SK-N-SH (cell line): Measurements from ENCODE around the gene VARS1. TPM values are rescaled to one million over a fixed set of nuclear protein-coding genes. Genes with fewer than 3 reads are reported as not detected.
A peak's percentile ranks its signal among the peaks of the same experiment; 100 is the strongest.

ENCODE experiments used
- CTCF ChIA-PET: fragments of 300-600, 350-600 bp; formaldehyde crosslinking; extraction: SDS; loops from one replicate; lab custom pipeline; 2021; lab: Yijun Ruan, JAX
- POLR2A ChIA-PET: fragments of 350-600 bp; sonication (Branson Sonifier 250); formaldehyde crosslinking; extraction: SDS; loops from one replicate; lab custom pipeline; 2020; ENCODE audit warnings: antibody characterized with exemption, inconsistent platforms; lab: Yijun Ruan, JAX
- DNase-seq: peaks from one replicate; pipeline ENCODE4 v3.0.0; 2012
- H2AFZ ChIP-seq: fragments of 200-600 bp; sonication (generic); 2 replicates; pipeline ENCODE4 v1.8.1; 2016; ENCODE audit warnings: antibody characterized with exemption, mild to moderate bottlenecking, low read depth
- H3F3A ChIP-seq: fragments of 200-600 bp; sonication (generic); replicated peaks from 2 replicates; pipeline ENCODE3; 2016; ENCODE audit warnings: antibody characterized with exemption, mild to moderate bottlenecking; ENCODE audit not compliant: insufficient read depth
- H3K27ac ChIP-seq, 2 experiments: fragments of 200-500 bp in 1 of 2; fragments of 200-600 bp in 1 of 2; sonication (Bioruptor generic) in 1 of 2; sonication (generic), shearing (Covaris generic) in 1 of 2; 2 replicates each; pipeline versions ENCODE4 v1.5.1 to v1.6.1; 2014 to 2016; ENCODE audit warnings: low read depth in 2 of 2, inconsistent platforms in 1 of 2, low read length in 1 of 2, mild to moderate bottlenecking in 1 of 2, mixed read lengths in 1 of 2
- H3K27me3 ChIP-seq: fragments of 200-600 bp; sonication (generic), shearing (Covaris generic); 2 replicates; pipeline ENCODE4 v1.6.1; 2016; ENCODE audit warnings: mixed run types; ENCODE audit not compliant: insufficient read depth
- H3K36me3 ChIP-seq, 2 experiments: fragments of 200-500 bp in 1 of 2; fragments of 200-600 bp in 1 of 2; sonication (Bioruptor generic) in 1 of 2; sonication (generic) in 1 of 2; replicated peaks in 1 of 2; 2 replicates each; pipeline versions ENCODE3 to v1.5.1; 2014 to 2016; ENCODE audit warnings: low read length in 1 of 2, mild to moderate bottlenecking in 1 of 2; ENCODE audit not compliant: insufficient read depth in 2 of 2, control insufficient read depth in 1 of 2
- H3K4me1 ChIP-seq, 2 experiments: fragments of 200-500 bp in 1 of 2; fragments of 200-600 bp in 1 of 2; sonication (Bioruptor generic) in 1 of 2; sonication (generic), shearing (Covaris generic) in 1 of 2; 2 replicates each; pipeline versions ENCODE4 v1.5.1 to v1.6.1; 2014 to 2016; ENCODE audit warnings: low read depth in 1 of 2, low read length in 1 of 2, mixed run types in 1 of 2; ENCODE audit not compliant: insufficient read depth in 2 of 2, control insufficient read depth in 1 of 2
- H3K4me2 ChIP-seq: fragments of 200-600 bp; sonication (generic), shearing (Covaris generic); 2 replicates; pipeline ENCODE4 v1.6.1; 2017; ENCODE audit warnings: mixed run types
- H3K4me3 ChIP-seq, 2 experiments: fragments of 200-500 bp in 1 of 2; fragments of 200-600 bp in 1 of 2; sonication (Bioruptor generic) in 1 of 2; sonication (generic), shearing (Covaris generic) in 1 of 2; 2 replicates each; pipeline versions ENCODE4 v1.5.1 to v1.8.1; 2014 to 2016; ENCODE audit warnings: low read depth in 2 of 2, inconsistent platforms in 1 of 2, low read length in 1 of 2, mild to moderate bottlenecking in 1 of 2, mixed read lengths in 1 of 2, moderate library complexity in 1 of 2
- H3K79me2 ChIP-seq: fragments of 200-600 bp; sonication (generic); 2 replicates; pipeline ENCODE4 v1.8.1; 2017; ENCODE audit warnings: mild to moderate bottlenecking; ENCODE audit not compliant: insufficient read depth
- H3K9ac ChIP-seq: fragments of 200-600 bp; sonication (generic); 2 replicates; pipeline ENCODE4 v1.6.1; 2017; ENCODE audit warnings: mixed run types
- H3K9me2 ChIP-seq: fragments of 200-600 bp; sonication (generic); 2 replicates; pipeline ENCODE4 v1.6.1; 2017; ENCODE audit warnings: mixed run types
- H3K9me3 ChIP-seq: fragments of 200-600 bp; sonication (generic); 2 replicates; pipeline ENCODE4 v1.6.1; 2017; ENCODE audit warnings: mixed run types, mild to moderate bottlenecking, moderate library complexity
- H4K20me1 ChIP-seq: fragments of 200-600 bp; sonication (generic); 2 replicates; pipeline ENCODE4 v1.6.1; 2017; ENCODE audit warnings: mild to moderate bottlenecking, mixed run types; ENCODE audit not compliant: insufficient read depth
- CTCF ChIP-seq: fragments of 200-600 bp; sonication (generic); IDR thresholded peaks from 2 replicates; pipeline ENCODE4 v1.6.1; 2017; ENCODE audit warnings: antibody characterized with exemption, mild to moderate bottlenecking, moderate library complexity
- ELF1 ChIP-seq: IDR thresholded peaks from 2 replicates; pipeline ENCODE4 v1.4.0; 2012
- EP300 ChIP-seq, 2 experiments: IDR thresholded peaks; 2 replicates each; pipeline versions ENCODE4 v1.4.0 to v1.6.1; 2012; ENCODE audit warnings: borderline replicate concordance in 1 of 2, low read depth in 1 of 2, low read length in 1 of 2
- EZH2phosphoT487 ChIP-seq: fragments of 200-600 bp; sonication (generic); IDR thresholded peaks from 2 replicates; pipeline ENCODE4 v1.6.1; 2017; ENCODE audit warnings: low read depth, mixed run types, mild to moderate bottlenecking, antibody characterized with exemption, moderate library complexity, borderline replicate concordance
- FOSL2 ChIP-seq: IDR thresholded peaks from 2 replicates; pipeline ENCODE4 v1.4.0; 2012; ENCODE audit warnings: low read depth, mild to moderate bottlenecking, moderate library complexity, borderline replicate concordance
- FOXM1 ChIP-seq: IDR thresholded peaks from 2 replicates; pipeline ENCODE4 v1.4.0; 2012; ENCODE audit warnings: low read depth, mild to moderate bottlenecking
- GATA2 ChIP-seq: sonication (generic); formaldehyde crosslinking; IDR thresholded peaks from 2 replicates; pipeline ENCODE4 v1.5.0; 2020; ENCODE audit warnings: mild to moderate bottlenecking, missing genetic modification reagents
- MAX ChIP-seq: IDR thresholded peaks from 2 replicates; pipeline ENCODE4 v1.4.0; 2012; ENCODE audit warnings: low read depth
- NFIC ChIP-seq: IDR thresholded peaks from 2 replicates; pipeline ENCODE4 v1.4.0; 2012; ENCODE audit warnings: borderline replicate concordance
- NRF1 ChIP-seq: IDR thresholded peaks from 2 replicates; pipeline ENCODE4 v1.6.1; 2012; ENCODE audit warnings: low read depth, mild to moderate bottlenecking, low read length
- POLR2AphosphoS5 ChIP-seq: IDR thresholded peaks from 2 replicates; pipeline ENCODE4 v1.6.1; 2012; ENCODE audit warnings: low read depth, low read length
- RAD21 ChIP-seq: IDR thresholded peaks from 2 replicates; pipeline ENCODE4 v1.6.1; 2012; ENCODE audit warnings: mild to moderate bottlenecking, low read length
- USF1 ChIP-seq: IDR thresholded peaks from 2 replicates; pipeline ENCODE4 v1.4.0; 2012; ENCODE audit warnings: low read depth, borderline replicate concordance
- USF2 ChIP-seq: fragments of 150-350 bp; IDR thresholded peaks from 2 replicates; pipeline ENCODE4 v1.6.1; 2017; ENCODE audit warnings: antibody characterized with exemption, low read length, low read depth, borderline replicate concordance
- YY1 ChIP-seq: IDR thresholded peaks from 2 replicates; pipeline ENCODE4 v1.4.0; 2012; ENCODE audit warnings: low read depth, mild to moderate bottlenecking
- WGBS: methylation state at CpG from one replicate; pipeline ENCODE4 v1.1.6; 2017; ENCODE audit warnings: low lambda C conversion rate; 5-methylcytosine and 5-hydroxymethylcytosine counted together
- polyA plus RNA-seq, 3 experiments: library from polyadenylated mRNA; depleted of rRNA; stranded (reverse); fragments of >200 nt; gene quantifications; 2 replicates each; pipeline ENCODE4 v1.2.3, GENCODE V29; 2012
- TF ChIP-seq, protein P1 (sequence below): IDR thresholded peaks from 2 replicates; pipeline ENCODE4 v1.6.1; 2012; ENCODE audit warnings: mild to moderate bottlenecking, low read depth, low read length, moderate library complexity
- TF ChIP-seq, protein P2 (sequence below): IDR thresholded peaks from 2 replicates; pipeline ENCODE4 v1.4.0; 2012; ENCODE audit warnings: low read depth, borderline replicate concordance

Gene VARS1
- polyA plus RNA-seq, 1 of the 3 experiments (the other 2 are of a cell fraction), result 35.1 TPM

- TF ChIP-seq MAX (peak; percentile 60; the same call in 1 of the 2 replicates), CTCF (no peak), FOSL2 (peak; percentile 59; the same call in 1 of the 2 replicates), YY1 (no peak), NFIC (peak; percentile 95), ELF1 (no peak), EP300 (IDR thresholded peaks at IDR 0.05; ENCODE audit: borderline replicate concordance in 1 of 2, low read depth in 1 of 2, low read length in 1 of 2) (peak in 1 of 2 experiments; percentile 14; a peak in 1 of 4 replicates), NRF1 (no peak), FOXM1 (no peak), POLR2AphosphoS5 (peak; percentile 40; the same call in 1 of the 2 replicates)
- TF ChIP-seq, protein P1, sequence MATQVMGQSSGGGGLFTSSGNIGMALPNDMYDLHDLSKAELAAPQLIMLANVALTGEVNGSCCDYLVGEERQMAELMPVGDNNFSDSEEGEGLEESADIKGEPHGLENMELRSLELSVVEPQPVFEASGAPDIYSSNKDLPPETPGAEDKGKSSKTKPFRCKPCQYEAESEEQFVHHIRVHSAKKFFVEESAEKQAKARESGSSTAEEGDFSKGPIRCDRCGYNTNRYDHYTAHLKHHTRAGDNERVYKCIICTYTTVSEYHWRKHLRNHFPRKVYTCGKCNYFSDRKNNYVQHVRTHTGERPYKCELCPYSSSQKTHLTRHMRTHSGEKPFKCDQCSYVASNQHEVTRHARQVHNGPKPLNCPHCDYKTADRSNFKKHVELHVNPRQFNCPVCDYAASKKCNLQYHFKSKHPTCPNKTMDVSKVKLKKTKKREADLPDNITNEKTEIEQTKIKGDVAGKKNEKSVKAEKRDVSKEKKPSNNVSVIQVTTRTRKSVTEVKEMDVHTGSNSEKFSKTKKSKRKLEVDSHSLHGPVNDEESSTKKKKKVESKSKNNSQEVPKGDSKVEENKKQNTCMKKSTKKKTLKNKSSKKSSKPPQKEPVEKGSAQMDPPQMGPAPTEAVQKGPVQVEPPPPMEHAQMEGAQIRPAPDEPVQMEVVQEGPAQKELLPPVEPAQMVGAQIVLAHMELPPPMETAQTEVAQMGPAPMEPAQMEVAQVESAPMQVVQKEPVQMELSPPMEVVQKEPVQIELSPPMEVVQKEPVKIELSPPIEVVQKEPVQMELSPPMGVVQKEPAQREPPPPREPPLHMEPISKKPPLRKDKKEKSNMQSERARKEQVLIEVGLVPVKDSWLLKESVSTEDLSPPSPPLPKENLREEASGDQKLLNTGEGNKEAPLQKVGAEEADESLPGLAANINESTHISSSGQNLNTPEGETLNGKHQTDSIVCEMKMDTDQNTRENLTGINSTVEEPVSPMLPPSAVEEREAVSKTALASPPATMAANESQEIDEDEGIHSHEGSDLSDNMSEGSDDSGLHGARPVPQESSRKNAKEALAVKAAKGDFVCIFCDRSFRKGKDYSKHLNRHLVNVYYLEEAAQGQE, result no peak
These were observed 18.4 kb downstream of the VARS1 start, which contains the start of gene VWA7 (continued) for GRCh38 chr6:31776989-31777666.

DNA sequence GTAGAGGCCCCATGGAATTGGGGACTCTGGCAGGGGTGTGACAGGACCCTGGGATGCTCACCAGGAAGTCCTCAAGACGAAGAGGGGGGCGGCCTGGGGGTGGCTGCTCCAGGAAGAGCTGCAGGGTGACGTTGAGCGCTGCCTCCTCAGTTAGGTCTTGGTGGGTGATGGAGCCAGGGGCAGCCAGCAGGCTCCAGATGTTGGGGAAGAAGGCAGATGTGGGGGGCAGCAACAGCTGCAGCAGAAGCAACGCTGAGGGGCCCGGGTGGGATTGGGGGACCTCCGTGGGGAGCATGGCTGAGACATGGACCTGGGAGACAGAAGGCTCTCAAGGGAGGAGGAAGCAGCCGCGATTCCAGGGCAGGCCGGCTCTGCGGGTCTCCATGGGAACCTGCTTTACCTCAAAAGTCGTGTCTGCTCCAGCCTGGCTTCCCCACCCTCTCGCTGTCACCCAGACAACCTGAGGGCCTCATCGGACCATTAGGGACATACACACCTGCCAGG lies 19.0 kb downstream of the VARS1 start:
- Histone ChIP-seq H3K27ac (no peak overlapping the region), H3K4me1 (peaks cover 9 to 10% of the 10 kb centered on the region in 2 experiments; a peak in 2 of 4 replicates), H4K20me1 (no peaks in the 10 kb centered on the region), H3K9me2 (no peaks in the 10 kb centered on the region), H3K9ac (0 out of 2 replicates have a peak overlapping the region, but pooled peaks have one; percentile 23), H3K4me2 (peak overlapping the region; percentile 69), H3F3A (peaks cover 3% of the 10 kb centered on the region), H3K4me3 (no peak overlapping the region), H3K9me3 (no peaks in the 10 kb centered on the region), H3K79me2 (no peaks in the 10 kb centered on the region), H3K36me3 (peaks cover 0 to 29% of the 10 kb centered on the region in 2 experiments), H2AFZ (no peak overlapping the region), H3K27me3 (no peaks in the 10 kb centered on the region)
- no peak for DNase-seq
- ChIA-PET POLR2A (no interaction called here), CTCF (interaction anchor here (2.0 to 9.9 kb wide), 2 partner anchors 9 to 14 kb away, joined by 8 to 62 read pairs; no protein-coding TSS in a partner anchor)
- TF ChIP-seq GATA2 (CRISPR knock-in tag) (no peak), USF1 (no peak), EZH2phosphoT487 (no peak), USF2 (no peak), RAD21 (no peak)
- TF ChIP-seq, protein P2, sequence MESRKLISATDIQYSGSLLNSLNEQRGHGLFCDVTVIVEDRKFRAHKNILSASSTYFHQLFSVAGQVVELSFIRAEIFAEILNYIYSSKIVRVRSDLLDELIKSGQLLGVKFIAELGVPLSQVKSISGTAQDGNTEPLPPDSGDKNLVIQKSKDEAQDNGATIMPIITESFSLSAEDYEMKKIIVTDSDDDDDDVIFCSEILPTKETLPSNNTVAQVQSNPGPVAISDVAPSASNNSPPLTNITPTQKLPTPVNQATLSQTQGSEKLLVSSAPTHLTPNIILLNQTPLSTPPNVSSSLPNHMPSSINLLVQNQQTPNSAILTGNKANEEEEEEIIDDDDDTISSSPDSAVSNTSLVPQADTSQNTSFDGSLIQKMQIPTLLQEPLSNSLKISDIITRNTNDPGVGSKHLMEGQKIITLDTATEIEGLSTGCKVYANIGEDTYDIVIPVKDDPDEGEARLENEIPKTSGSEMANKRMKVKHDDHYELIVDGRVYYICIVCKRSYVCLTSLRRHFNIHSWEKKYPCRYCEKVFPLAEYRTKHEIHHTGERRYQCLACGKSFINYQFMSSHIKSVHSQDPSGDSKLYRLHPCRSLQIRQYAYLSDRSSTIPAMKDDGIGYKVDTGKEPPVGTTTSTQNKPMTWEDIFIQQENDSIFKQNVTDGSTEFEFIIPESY, result no peak
- WGBS, result 53% methylated on average over 13 of the region's 14 CpGs
